ENCODE data around the gene DAGLA.

The DAGLA gene

DNA sequence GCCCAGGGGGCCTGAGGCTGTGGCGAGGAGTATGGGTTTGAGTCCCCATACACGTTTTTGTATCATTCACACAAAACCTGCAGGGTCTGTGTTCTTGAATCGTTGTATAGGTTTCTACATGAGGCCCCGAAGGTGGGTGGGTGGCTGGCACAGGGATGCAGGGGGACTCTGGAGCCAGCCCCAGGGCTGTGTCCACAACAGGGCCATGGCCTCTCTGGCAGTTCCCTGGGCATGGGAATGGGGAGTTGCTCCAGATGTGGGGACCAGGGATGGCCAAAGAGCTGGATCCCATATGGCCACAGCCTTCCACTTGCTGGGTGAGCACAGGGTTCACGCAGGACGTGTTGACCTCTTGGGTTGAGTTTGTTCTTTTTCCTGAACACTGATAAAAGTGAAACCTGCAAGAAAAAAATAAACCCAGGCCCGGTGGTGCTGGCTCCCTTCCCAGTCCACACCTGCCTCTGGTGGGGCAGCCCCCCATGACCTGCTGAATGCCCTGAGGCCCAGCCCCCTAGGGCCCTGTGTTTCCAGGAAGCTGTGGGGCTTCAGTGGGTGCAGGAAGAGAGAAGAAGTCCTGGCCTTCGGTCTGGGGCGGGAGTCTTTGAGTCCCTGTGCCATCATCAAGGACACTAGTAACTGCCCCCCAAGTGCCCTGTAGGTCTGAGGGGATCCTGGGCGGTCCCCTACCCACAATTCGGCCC lies 88.3 kb downstream of the DAGLA start:
- TF ChIP-seq, protein P1, sequence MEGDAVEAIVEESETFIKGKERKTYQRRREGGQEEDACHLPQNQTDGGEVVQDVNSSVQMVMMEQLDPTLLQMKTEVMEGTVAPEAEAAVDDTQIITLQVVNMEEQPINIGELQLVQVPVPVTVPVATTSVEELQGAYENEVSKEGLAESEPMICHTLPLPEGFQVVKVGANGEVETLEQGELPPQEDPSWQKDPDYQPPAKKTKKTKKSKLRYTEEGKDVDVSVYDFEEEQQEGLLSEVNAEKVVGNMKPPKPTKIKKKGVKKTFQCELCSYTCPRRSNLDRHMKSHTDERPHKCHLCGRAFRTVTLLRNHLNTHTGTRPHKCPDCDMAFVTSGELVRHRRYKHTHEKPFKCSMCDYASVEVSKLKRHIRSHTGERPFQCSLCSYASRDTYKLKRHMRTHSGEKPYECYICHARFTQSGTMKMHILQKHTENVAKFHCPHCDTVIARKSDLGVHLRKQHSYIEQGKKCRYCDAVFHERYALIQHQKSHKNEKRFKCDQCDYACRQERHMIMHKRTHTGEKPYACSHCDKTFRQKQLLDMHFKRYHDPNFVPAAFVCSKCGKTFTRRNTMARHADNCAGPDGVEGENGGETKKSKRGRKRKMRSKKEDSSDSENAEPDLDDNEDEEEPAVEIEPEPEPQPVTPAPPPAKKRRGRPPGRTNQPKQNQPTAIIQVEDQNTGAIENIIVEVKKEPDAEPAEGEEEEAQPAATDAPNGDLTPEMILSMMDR (IDR thresholded peaks at IDR 0.05; ENCODE audit: insufficient read depth, low read depth, low read length, missing control alignments), result no peak
- no peak overlapping the region for H3K4me3 ChIP-seq (ENCODE audit: low read depth, low read length)
- no peak for DNase-seq (ENCODE audit: low read depth)

DNA sequence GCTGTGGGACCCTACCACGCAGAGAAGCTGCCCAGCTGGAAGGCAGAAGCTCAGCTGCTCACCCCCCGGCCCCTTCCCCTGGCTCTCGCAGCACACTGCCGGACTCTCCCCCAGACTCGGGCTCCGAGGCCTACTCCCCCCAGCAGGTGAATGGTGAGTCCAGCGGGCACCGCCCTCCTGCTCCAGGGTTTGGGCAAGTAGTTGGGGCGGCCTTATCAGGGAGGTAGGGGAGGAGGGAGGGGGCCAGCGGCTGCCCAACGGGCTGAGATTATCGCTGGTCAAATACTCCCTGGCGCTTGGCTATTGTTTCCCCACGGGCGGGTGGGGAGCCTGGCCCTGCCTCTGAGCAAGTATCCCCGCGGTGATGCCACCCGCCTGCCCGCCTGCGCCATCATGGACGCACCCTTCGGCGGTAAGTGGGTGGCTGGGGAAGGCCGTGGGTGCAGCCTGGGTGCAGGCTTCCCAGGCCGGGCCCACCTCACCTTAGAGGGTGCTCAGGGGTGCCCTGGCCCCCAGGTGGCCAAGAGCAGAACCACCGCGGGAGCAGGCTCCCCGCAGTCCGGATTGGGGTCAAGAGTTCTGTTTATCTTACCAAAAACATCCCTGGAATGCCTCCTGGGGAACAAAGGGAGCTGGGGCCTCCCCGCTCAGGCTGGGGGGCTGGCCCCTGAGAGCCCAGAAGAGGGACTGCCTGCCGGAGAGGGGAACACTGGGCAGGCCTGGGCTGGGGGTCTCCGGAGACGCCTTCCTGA lies 89.2 kb downstream of the DAGLA start:
- TF ChIP-seq, protein P1 (IDR thresholded peaks at IDR 0.05; ENCODE audit: insufficient read depth, low read depth, low read length, missing control alignments), result peak; percentile 17
- DNase-seq (ENCODE audit: low read depth), result no peak
- H3K4me3 ChIP-seq (ENCODE audit: low read depth, low read length), result no peak overlapping the region

DNA sequence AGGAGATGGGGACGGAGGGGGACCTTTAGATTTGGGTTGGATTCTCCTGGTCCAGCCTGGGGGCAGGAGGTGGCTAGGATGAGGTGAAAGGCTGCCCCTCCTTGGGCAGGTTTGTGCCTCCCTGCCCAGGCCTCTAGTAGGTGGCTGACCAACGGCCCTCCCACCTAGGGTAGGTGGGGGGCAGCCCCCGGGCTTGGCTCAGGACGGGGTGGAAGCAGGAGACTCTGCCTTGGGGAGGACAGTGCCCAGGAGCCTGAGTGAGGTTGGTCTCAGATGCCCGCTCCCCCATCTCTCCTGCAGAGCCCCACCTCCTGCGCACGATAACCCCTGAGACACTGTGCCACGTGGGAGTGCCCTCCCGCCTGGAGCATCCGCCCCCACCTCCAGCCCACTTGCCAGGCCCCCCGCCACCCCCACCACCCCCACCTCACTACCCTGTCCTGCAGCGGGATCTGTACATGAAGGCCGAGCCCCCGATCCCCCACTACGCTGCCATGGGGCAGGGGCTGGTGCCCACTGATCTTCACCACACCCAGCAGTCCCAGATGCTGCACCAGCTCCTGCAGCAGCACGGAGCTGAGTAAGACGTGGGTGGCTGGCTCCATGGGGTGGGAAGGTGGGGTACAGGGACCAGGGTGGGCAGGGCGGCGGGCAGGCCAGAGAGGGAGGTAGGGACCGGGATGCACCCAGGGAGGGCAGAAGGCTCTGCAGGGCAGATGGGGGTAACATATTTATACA lies 89.9 kb downstream of the DAGLA start:
- TF ChIP-seq, protein P1 (IDR thresholded peaks at IDR 0.05; ENCODE audit: insufficient read depth, low read depth, low read length, missing control alignments), result no peak
- no peak overlapping the region for H3K4me3 ChIP-seq (ENCODE audit: low read depth, low read length)

DNA sequence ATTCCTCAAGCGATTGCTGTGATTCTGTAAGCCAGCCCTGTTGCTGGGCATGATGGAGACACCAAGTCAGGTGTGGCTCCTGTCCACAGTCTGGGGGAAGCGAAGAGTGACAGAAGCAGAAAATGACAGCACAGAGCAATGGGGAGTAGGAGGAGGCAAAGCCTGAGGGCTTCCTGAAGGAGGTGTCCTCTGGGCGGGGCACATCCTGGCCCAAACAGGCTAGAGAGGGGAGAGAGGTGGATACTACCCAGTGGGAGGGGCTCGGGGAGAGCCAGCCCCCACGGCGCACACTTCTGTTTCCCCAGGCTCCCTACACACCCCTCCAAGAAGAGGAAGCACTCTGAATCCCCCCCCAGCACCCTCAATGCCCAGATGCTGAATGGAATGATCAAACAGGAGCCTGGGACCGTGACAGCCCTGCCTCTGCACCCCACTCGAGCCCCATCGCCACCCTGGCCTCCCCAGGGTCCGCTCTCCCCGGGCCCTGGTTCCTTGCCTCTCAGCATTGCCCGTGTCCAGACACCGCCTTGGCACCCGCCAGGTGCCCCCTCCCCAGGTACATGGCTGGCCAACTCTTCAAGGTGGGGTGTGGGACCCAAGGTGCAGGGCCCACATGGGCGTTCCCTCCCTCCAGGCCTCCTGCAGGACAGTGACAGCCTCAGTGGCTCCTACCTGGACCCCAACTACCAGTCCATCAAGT lies 91.2 kb downstream of the DAGLA start:
- TF ChIP-seq, protein P1 (IDR thresholded peaks at IDR 0.05; ENCODE audit: insufficient read depth, low read depth, low read length, missing control alignments), result no peak
- no peak for DNase-seq (ENCODE audit: low read depth)
- no peak overlapping the region for H3K4me3 ChIP-seq (ENCODE audit: low read depth, low read length)

More for the DNA sequence above, 89.9 kb downstream of the DAGLA start:
- DNase-seq (ENCODE audit: low read depth), result no peak

DNA sequence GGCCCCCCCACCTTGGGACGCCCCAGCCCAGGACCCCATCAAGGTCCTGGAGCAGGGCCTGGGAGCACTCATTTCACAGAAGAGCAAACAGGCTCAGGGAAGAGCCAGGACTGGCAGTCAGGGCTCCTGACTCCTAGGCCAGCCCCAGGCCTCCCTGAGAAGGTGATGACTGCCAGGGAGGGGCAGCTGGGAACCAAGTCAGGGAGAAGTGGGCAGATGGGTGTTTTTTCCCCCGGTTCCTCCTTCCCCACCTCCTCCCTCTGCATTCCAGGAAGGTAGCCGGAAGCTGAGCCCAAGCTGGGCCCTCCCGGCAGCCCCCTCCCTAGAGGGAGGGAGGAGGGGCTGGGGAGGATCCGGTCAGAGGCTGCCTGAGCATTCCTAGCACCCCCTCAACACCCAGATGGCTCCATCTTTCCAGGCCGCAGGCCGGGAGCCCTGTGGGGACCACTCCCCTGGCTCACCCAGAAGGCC lies 91.8 kb downstream of the DAGLA start:
- no peak for DNase-seq (ENCODE audit: low read depth)
- TF ChIP-seq, protein P1 (IDR thresholded peaks at IDR 0.05; ENCODE audit: insufficient read depth, low read depth, low read length, missing control alignments), result no peak
- no peak overlapping the region for H3K4me3 ChIP-seq (ENCODE audit: low read depth, low read length)

DNA sequence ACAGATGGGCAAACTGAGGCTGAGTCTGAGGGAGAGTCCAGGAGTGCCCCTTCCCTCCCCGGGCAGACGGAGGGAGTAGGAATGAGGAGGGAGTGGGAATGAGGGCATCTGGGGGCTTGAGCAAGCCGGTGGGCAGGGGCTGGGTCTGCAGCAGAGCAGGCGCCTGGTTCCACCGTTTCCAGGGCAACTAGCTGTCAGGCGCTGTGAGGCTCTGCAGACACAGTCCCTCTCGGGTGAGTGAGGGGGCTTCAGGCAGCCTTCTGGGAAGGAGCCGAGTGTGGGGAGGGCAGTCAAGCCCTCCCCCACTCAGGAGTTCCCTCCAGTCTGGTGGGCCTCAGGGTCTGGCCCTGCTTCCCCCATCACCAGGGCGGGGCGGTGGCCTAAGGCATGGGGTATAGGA lies 93.2 kb downstream of the DAGLA start:
- no peak for DNase-seq (ENCODE audit: low read depth)
- TF ChIP-seq, protein P1 (IDR thresholded peaks at IDR 0.05; ENCODE audit: insufficient read depth, low read depth, low read length, missing control alignments), result no peak

More for the DNA sequence above, 93.2 kb downstream of the DAGLA start:
- no peak overlapping the region for H3K4me3 ChIP-seq (ENCODE audit: low read depth, low read length)

Measured in GM12865 (cell line).